DMS153 (cell line): ENCODE data around the gene ZNF646.

ENCODE experiments used
- DNase-seq: peaks from one replicate; lab custom pipeline; 2025; lab: John Stamatoyannopoulos, UW

Gene ZNF646

DNA sequence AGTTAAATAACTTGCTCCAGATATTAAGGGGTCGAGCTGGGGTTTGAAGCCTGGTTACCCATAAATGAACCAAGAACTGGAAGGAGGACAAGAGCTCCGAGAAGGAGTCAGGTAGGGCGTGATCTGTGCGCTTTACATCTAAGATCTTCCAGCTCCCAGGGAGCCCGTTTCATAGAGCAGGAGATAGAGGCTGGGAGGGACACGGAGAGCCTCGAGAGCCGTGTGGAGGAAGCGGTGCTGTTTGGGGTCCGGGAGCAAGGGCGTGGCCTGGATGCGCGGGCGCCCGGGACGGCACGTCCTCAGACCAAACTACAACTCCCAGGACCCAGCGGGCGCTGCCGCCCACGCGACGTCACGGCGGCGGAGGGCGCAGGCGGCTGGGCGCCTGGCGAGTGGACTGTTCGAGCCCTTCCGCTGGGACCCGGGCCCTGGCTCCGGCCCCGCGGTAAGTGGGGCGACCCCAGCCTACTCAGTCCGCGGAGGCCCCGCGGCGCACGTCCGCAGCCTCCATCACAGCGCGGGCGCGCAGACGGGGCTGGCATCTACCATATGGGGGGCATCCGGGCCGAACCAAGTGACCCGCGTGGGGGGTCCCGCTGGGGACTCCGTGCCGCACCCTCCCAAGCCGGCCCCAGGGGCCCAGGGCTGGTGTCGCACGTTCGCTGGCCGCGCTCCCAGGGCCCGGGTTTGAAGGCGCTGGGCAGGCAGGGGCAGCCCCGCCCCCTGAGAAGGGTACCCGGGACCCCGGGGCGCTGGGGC is 34.0 kb downstream of the ZNF646 start, which contains the start of gene BCKDK:
BCKDK (plus strand) TSS at position 352 of the 759 bp plus-strand sequence. CDS start 838 bp downstream, outside the sequence.
- DNase-seq = peak; percentile 62

DNA sequence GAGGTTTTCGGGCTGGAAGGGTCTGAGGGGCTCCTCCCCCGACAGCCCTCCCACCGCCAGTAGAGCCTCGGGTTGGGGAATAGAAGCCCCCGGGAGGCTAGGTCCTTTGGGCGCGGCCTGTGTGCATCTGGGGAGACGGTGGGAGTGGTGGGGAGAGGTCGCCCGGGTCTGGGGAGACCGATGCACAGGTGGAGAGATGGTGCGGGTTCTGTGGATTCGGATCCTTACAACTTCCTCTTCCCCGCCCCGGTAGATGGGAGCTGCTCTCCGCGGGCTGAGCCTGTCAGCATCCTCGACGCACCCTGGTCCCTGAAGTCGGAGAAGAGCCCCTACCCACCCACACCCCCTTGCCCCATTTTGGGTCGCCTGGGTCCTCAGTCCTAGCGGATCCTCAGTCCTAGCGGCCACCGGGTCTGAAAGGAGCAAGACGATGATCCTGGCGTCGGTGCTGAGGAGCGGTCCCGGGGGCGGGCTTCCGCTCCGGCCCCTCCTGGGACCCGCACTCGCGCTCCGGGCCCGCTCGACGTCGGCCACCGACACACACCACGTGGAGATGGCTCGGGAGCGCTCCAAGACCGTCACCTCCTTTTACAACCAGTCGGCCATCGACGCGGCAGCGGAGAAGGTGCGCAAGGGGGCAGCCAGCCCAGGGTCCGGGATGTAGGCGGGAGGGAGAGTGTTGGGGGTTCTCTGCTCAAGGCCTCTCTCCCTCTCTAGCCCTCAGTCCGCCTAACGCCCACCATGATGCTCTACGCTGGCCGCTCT is 34.8 kb downstream of the ZNF646 start:
- no peak for DNase-seq

DNA sequence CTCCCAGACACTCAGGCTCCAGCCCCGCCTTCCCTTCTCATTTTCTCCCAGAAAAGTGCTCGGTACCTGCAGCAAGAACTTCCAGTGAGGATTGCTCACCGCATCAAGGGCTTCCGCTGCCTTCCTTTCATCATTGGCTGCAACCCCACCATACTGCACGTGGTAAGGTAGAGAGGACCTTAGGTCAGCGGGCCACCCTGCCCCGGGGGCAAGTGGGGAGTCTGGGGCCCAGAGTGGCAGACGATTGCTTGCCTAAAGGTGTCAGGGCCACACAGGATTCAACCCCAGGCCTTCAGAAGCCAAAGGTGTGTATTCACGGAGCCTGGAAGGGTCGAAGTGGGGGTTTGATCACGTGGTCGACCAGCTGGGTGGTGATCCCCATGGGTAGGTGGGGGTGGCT is 35.4 kb downstream of the ZNF646 start:
- no peak for DNase-seq

- no peak for DNase-seq
These were observed 36.1 kb downstream of the ZNF646 start for GRCh38 chr16:31110106-31111034.

DNA sequence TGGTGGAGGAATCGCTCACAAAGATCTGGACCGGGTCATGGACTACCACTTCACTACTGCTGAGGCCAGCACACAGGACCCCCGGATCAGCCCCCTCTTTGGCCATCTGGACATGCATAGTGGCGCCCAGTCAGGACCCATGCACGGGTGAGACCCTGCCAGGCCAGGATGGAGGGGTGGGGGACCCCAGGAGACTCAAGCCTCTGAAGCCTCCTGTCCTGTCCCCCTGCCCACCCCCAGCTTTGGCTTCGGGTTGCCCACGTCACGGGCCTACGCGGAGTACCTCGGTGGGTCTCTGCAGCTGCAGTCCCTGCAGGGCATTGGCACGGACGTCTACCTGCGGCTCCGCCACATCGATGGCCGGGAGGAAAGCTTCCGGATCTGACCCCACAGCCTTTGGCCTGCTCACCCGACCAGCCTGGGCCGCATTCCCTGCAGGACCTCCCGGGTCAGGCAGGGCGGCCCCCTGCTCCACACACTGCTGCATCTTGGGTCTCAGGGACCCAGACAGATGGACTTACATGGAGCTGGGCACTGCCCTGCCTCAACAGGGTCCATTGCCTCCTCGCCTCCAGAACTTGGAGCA is 37.8 kb downstream of the ZNF646 start:
- no peak for DNase-seq

DNA sequence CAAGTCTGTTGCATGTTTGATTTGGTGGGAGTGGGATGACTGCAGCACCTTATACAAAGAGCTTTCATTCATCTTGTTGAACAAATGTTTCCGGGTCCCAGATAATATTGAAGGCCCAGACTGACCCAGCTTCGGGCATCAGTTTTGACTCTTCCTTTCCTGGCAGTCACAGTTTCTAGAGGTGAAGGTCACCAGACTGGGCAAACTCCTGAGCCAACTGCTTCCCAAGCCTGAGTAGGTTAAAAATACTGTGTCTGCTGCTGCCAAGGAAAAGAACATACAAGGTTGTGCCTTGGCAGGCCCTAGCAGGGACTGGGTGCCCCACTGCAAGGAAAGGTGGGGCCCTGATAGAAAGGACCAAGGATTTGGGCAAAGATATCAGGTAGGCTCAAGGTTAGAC is 38.5 kb downstream of the ZNF646 start:
- no peak for DNase-seq

GRCh38 chr16:31113121-31114120 is 39.2 kb downstream of the ZNF646 start:
- DNase-seq = no peak

DNA sequence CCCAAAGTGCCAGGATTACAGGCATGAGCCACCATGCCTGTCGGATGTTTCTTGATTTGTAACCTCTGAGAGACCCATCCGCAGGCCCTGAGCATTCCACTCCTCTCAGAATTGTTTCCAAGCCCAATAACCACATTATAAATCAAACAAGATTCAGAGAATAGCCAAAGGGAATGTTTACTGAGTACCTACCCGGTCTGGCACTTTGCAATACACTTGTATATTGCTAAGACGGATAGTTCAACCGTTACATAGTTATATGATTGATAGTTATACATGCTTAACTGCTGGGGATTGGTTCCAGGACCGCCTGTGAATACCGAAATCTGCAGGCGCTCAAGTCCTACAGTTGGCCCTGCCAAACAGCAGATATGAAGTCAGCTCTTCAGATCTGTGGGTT is 40.2 kb downstream of the ZNF646 start:
- DNase-seq = no peak

DNA sequence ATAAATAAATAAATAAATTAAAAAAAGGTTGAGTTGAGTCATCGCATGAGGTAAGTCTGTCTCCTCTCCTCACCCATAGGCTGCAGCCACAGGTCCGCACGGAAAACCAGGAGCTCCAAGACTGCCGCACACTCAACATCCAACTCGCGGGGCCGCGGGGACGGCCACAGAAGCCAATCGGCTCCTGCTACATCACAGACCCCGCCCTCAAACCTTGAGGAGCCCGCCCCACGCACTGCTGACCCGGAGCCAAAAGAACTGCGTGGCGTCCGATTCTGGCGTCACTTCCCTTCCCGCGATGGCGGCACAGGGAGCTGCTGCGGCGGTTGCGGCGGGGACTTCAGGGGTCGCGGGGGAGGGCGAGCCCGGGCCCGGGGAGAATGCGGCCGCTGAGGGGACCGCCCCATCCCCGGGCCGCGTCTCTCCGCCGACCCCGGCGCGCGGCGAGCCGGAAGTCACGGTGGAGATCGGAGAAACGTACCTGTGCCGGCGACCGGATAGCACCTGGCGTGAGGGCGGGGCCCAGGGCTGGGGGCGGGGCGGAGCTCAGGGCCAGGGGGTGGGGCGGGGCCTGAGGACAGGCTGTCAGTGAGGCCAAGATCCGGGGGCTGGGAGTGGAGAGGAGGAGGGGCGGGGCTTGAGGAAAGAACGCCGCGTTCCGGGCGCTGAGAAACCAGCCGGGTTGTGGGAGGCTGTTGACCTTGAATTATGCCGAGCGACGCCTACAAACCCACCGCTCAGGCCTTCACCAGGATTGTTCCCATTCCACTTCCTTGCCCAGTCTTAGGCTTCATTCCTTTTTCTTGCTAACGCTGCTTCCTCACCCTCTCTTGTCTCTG is 43.4 kb downstream of the ZNF646 start, which contains the start of gene KAT8:
KAT8 (plus strand) TSS at position 281 of the 839 bp plus-strand sequence; CDS start at position 299, 18 bp downstream.
- peak; percentile 97 for DNase-seq

DNA sequence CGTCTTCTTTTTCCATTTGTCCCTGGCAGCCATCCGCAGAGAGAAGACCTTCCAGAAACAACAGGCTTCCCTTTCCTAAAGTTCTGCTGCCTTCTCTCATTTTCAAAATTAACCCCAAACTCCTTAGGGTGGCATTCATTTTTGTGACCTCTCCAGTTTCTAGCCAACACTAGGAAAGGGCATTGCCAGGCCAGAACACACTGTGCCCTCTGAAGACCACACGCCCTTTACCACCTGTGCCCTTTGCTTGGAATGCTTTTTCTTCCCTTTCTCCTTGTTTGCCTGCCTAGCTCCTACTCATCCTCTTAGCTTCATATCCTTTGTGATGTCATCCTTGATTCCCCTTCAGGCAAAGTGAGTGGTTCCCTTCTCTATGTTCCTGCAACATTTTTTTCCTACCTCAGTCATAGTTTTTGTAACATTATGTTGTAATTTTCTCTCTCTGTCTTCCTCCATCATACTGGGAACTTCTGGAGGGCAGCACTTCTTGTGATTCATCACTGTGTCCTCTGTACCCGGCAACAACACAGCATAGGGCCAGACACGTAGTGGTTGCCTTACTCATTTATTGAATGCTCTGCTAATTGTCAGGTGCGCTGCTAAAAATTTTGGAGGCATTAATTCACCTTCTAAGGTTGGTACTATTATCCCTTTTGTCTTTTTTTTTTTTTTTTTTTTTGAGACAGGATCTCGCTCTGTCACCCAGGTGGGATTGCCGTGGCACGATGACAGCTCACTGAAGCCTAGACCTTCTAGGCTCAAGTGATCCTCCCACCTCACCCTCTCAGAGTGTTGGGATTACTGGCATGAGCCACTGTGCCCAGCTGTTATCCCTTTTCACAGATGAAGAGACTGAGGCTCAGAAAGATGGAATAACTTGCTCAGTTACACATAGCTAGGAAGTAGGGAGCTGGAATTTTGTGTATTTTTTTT is 44.3 kb downstream of the ZNF646 start:
- no peak for DNase-seq

DNA sequence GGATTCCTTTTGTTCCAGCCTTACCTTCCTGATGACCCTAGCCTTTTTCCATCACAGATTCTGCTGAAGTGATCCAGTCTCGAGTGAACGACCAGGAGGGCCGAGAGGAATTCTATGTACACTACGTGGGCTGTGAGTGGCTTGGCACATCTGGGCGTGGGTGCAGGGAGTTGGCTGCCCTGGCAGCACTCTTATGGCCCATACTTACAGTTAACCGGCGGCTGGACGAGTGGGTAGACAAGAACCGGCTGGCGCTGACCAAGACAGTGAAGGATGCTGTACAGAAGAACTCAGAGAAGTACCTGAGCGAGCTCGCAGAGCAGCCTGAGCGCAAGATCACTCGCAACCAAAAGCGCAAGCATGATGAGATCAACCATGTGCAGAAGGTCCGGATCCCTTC is 45.9 kb downstream of the ZNF646 start:
- no peak for DNase-seq

DNA sequence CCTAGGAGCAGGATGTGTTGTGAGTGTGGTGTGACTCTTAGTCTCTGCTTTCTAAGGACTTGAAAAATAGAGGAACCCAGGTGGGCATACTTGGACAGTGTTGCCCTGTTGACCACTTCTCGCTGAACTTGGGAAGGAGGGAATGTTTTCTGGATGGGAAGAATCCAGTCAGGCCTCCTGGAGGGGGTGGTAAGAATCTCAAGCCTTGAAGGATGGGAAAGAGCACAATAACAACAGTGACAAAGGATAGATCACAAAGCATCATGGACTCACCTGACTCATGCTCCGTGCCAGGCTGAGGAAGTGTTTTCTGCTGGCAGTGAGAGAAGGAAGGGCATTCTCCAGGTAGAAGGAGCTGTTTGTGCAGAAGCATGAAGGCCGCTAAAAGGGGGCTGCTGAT is 51.6 kb downstream of the ZNF646 start:
- DNase-seq = no peak

DNA sequence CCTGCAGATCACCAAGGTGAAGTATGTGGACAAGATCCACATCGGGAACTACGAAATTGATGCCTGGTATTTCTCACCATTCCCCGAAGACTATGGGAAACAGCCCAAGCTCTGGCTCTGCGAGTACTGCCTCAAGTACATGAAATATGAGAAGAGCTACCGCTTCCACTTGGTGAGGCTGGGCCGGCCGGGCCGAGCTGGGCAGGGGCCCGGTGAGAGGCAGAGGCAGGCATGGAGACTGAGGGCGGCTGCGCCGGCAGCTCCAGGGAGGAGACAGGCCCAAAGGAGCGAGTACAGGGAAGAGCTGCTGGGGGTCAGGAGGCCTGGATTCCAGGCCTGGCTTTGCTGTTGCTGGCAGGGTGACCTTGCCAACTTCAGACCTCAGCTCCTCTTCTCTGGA is 53.0 kb downstream of the ZNF646 start:
- no peak for DNase-seq

GRCh38 chr16:31128711-31129567 is 54.7 kb downstream of the ZNF646 start:
- no peak for DNase-seq

- DNase-seq = no peak
These were observed 55.5 kb downstream of the ZNF646 start for GRCh38 chr16:31129568-31130335.

DNA sequence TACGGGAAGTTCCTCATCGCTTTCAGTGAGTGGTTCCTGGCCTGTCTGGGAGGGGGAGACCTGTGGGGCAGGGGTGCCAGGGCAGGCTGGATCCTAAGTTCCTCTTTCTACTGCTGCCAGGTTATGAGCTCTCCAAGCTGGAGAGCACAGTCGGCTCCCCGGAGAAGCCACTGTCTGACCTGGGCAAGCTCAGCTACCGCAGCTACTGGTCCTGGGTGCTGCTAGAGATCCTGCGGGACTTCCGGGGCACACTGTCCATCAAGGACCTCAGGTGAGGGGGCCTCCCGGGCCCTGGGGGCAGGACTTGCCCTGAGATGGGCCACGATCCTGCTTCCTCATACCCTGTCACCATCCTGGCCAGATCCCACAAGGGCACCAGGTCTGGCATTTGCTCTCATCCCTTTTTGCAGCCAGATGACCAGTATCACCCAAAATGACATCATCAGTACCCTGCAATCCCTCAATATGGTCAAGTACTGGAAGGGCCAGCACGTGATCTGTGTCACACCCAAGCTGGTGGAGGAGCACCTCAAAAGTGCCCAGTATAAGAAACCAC is 56.2 kb downstream of the ZNF646 start:
- no peak for DNase-seq
